ENCODE measurements around the gene INPP4A. TPM values are rescaled to one million over a fixed set of nuclear protein-coding genes. Genes with fewer than 3 reads are reported as not detected.

The INPP4A gene
- total and polyA plus RNA-seq, 8 donors: 1.5 to 65.3 (median 12.2) TPM

GRCh38 chr2:98547092-98547790 lies 102.6 kb downstream of the INPP4A start:
- WGBS, 5 donors: 93 to 98% (median 96%) methylated on average over 1 to 2 of the region's 2 CpGs
- no peaks in the 10 kb centered on the region for H3K4me1 ChIP-seq
- intact Hi-C loops (cut with DNase I; ENCODE audit: low total_unique reads): no loop called here
- no peaks in the 10 kb centered on the region for H3K27me3 ChIP-seq
- TF ChIP-seq CTCF (IDR thresholded peaks at IDR 0.05) (no peak), POLR2A (IDR thresholded peaks at IDR 0.05) (no peak), EP300 (IDR thresholded peaks at IDR 0.05) (no peak), POLR2AphosphoS5 (IDR thresholded peaks at IDR 0.05) (no peak)
- DNase-seq: no peak
- no peaks in the 10 kb centered on the region for H3K9me3 ChIP-seq
- H3K36me3 ChIP-seq: peaks cover 28 to 94% (median 92%) of the 10 kb centered on the region in 4 donors
- H3K4me3 ChIP-seq: no peak overlapping the region
- no peak overlapping the region for H3K27ac ChIP-seq

GRCh38 chr2:98548920-98549818 lies 104.5 kb downstream of the INPP4A start:
- intact Hi-C loops (cut with DNase I; ENCODE audit: low total_unique reads): no loop called here
- Histone ChIP-seq H3K4me1 (no peaks in the 10 kb centered on the region), H3K4me3 (no peak overlapping the region), H3K36me3 (peaks cover 32 to 99% (median 96%) of the 10 kb centered on the region in 4 donors), H3K27me3 (no peaks in the 10 kb centered on the region), H3K9me3 (no peaks in the 10 kb centered on the region), H3K27ac (no peak overlapping the region)
- no peak for TF ChIP-seq CTCF (IDR thresholded peaks at IDR 0.05)
- TF ChIP-seq EP300 (IDR thresholded peaks at IDR 0.05): no peak
- TF ChIP-seq POLR2A (IDR thresholded peaks at IDR 0.05): no peak
- no peak for TF ChIP-seq POLR2AphosphoS5 (IDR thresholded peaks at IDR 0.05)
- DNase-seq: no peak
- 87 to 94% (median 89%) methylated on average over 5 to 6 of the region's 6 CpGs for WGBS, 5 donors

GRCh38 chr2:98550165-98550564 lies 105.5 kb downstream of the INPP4A start:
- TF ChIP-seq EP300 (IDR thresholded peaks at IDR 0.05): no peak
- no peak for TF ChIP-seq CTCF (IDR thresholded peaks at IDR 0.05)
- no peak for TF ChIP-seq POLR2A (IDR thresholded peaks at IDR 0.05)
- TF ChIP-seq POLR2AphosphoS5 (IDR thresholded peaks at IDR 0.05): no peak
- no peaks in the 10 kb centered on the region for H3K4me1 ChIP-seq
- intact Hi-C loops (cut with DNase I; ENCODE audit: low total_unique reads): no loop called here
- no peak overlapping the region for H3K4me3 ChIP-seq
- no peaks in the 10 kb centered on the region for H3K9me3 ChIP-seq
- no peak for DNase-seq
- H3K36me3 ChIP-seq: peaks cover 32 to 99% (median 96%) of the 10 kb centered on the region in 4 donors
- no peaks in the 10 kb centered on the region for H3K27me3 ChIP-seq
- no peak overlapping the region for H3K27ac ChIP-seq
- WGBS, 5 donors: 75 to 96% (median 91%) methylated on average over 2 to 4 of the region's 4 CpGs

GRCh38 chr2:98551316-98551715 lies 106.7 kb downstream of the INPP4A start:
- WGBS, 5 donors: 83 to 93% (median 87%) methylated on average over 6 of the region's 6 CpGs
- no peak for DNase-seq
- TF ChIP-seq EP300 (IDR thresholded peaks at IDR 0.05): no peak
- TF ChIP-seq CTCF (IDR thresholded peaks at IDR 0.05): no peak
- no peak for TF ChIP-seq POLR2AphosphoS5 (IDR thresholded peaks at IDR 0.05)
- no peak for TF ChIP-seq POLR2A (IDR thresholded peaks at IDR 0.05)
- Histone ChIP-seq H3K9me3 (no peaks in the 10 kb centered on the region), H3K4me1 (no peaks in the 10 kb centered on the region), H3K27me3 (no peaks in the 10 kb centered on the region), H3K27ac (no peak overlapping the region), H3K36me3 (peaks cover 41 to 99% (median 96%) of the 10 kb centered on the region in 4 donors), H3K4me3 (no peak overlapping the region)
- intact Hi-C loops (cut with DNase I; ENCODE audit: low total_unique reads): no loop called here
